ENCODE measurements around the gene TUBGCP2.

The TUBGCP2 gene, protein sequence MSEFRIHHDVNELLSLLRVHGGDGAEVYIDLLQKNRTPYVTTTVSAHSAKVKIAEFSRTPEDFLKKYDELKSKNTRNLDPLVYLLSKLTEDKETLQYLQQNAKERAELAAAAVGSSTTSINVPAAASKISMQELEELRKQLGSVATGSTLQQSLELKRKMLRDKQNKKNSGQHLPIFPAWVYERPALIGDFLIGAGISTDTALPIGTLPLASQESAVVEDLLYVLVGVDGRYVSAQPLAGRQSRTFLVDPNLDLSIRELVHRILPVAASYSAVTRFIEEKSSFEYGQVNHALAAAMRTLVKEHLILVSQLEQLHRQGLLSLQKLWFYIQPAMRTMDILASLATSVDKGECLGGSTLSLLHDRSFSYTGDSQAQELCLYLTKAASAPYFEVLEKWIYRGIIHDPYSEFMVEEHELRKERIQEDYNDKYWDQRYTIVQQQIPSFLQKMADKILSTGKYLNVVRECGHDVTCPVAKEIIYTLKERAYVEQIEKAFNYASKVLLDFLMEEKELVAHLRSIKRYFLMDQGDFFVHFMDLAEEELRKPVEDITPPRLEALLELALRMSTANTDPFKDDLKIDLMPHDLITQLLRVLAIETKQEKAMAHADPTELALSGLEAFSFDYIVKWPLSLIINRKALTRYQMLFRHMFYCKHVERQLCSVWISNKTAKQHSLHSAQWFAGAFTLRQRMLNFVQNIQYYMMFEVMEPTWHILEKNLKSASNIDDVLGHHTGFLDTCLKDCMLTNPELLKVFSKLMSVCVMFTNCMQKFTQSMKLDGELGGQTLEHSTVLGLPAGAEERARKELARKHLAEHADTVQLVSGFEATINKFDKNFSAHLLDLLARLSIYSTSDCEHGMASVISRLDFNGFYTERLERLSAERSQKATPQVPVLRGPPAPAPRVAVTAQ

DNA sequence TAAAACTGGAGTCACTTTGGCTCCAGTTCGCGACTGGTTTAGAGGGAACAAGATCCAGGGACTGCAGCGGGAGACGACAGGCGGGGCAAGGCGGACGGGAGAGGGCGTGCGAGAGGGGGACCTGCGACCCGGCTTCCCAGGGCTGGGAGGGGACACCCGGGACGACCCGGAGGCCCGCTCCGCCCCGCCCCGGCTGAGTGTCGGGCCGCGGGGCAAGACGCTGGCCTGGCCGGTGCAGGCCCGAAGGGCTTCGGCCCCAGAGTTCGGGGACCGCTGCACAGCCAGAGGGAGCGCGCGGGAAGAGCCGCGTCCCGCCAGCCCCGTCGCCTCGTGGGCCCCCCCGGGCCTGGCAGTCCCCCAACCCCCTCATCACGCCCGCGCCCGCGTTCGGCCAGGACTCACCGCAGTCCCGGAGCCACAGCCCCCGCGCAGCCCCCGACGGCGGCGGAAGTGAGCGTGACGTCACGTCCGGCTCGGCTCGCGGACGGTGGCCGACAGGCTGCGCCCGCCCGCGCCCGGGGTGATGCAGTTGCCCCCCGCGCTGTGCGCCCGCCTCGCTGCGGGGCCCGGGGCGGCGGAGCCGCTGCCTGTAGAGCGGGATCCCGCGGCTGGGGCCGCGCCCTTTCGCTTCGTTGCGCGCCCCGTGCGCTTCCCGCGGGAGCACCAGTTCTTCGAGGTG is at the start of gene TUBGCP2, which contains the start of gene ZNF511:
Gene TUBGCP2 (minus strand): TSS at position 452 of the 679 bp plus-strand sequence. CDS start 5,931 bp downstream, outside the sequence.
Gene ZNF511 (plus strand): TSS at position 494 of the 679 bp plus-strand sequence. CDS start 30 bp downstream, at position 524.
- in situ Hi-C loops (cut with MboI; ENCODE audit: low sequenced_read_pairs) = loop anchor here (10.0 kb wide), 1 partner anchor 164 kb away; no protein-coding TSS in a partner anchor

DNA sequence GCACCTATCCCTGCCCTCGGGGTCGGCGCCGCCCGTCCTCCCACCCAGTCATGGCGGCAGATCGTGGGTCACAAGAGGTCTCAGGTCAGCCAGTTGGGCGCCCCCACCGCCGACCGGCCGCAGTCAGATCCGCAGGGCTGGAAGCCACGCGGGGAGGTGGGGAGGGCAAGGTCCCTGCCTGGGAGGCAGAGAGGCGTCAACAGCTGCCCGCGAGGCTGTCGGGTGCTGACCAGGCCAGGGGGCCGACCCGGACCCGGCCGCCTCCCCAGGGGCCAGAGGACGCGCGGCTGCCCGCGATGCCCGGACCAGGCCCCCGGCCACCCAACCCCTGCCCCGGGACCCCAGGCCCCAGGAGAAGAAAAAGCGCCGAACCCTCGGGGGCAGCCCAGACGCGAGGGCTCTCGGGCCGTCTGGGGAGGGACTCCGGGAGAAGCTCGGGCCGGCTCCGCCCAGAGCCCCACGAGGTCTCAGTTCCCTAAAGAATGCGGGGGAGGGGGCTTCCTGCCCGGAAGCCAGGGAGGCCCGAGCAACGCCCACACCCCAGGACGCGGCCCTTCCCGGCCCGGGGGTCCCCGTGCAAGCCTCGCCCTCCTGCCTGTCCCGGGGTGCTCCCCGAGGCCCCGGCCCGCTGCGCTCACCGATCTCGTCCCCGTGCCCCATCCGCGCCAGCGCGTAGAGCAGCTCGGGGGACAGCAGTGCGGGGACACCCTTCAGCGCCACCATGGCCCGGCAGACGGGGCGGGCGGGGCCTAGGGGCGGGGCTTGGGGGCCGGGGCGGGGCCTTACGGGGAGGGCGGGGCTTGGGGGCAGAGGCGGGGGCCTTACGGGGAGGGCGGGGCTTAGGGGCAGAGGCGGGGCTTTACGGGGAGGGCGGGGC is 48.9 kb upstream of the TUBGCP2 start, which contains the start of gene FUOM:
Gene FUOM (minus strand): TSS at position 735 of the 877 bp plus-strand sequence. CDS start 12 bp downstream, at position 723.
- in situ Hi-C loops (cut with MboI; ENCODE audit: low sequenced_read_pairs) = no loop called here

DNA sequence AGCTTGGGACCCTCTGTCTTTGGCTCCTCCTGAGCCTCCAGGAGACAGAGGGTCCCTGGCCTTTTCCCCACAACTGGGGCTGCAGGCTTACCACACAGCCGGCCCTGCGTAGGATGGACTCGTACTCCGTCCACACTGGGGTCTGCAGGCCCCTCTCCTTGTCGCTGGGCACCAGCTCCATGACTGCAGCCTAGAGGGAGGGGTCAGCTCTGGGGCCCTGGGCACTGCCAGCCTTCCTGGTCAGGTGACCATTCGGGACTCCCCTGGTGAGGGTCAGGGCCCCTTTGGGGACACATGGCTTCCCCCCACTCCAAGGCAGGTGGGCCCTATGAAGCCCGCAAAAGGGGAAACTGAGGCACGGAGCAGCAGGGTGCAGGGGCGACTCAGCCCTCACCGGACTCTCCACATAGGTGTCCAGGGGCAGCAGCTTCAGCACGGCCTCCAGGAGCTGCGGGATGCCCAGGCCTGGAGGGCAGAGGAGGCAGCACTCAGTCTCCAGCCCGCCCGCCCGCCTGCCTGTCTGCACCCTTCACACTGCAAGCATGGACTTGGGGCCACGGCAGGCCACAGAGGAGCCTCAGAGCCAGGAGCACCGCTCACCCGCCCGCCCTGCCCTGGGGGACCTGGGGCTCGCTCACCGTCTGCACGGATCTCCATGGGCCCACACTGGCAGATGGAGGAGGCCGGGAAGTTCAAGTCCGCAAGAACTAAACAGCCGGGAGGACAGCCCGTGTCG is 48.0 kb upstream of the TUBGCP2 start:
- in situ Hi-C loops (cut with MboI; ENCODE audit: low sequenced_read_pairs) = no loop called here

GRCh38 chr10:133355991-133356390 is 47.3 kb upstream of the TUBGCP2 start:
- in situ Hi-C loops (cut with MboI; ENCODE audit: low sequenced_read_pairs) = no loop called here

GRCh38 chr10:133355266-133355665 is 46.6 kb upstream of the TUBGCP2 start:
- in situ Hi-C loops (cut with MboI; ENCODE audit: low sequenced_read_pairs) = no loop called here

DNA sequence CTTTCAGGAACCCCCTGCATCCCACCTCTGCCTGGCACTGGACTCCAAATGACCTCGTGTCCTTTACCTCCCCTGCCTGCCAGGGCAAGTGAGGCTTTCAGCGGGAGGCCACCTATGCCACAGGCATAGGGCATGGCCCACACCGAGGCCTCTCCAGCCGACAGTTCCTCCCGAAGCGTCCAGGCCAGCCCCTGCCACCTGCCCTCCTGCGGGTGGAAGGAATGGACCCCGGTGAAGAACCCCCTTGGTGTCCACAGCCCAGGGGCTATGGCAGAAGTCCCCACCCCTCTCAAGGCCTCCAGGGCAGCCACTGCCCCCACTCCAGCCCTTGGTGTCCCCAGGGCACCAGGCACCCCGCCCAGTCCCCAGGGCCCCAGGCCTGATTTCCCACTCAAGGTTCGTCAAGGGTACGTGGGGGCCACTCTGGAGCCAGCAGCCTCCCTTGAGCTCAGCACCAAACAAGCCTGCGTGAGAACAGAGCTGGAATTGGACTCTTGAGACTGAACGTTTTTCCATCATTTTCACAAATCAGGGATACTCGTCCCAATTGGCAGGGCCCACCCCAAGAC is 46.1 kb upstream of the TUBGCP2 start:
- in situ Hi-C loops (cut with MboI; ENCODE audit: low sequenced_read_pairs) = no loop called here

- in situ Hi-C loops (cut with MboI; ENCODE audit: low sequenced_read_pairs) = no loop called here
Observed at GRCh38 chr10:133353988-133354605, 45.4 kb upstream of the TUBGCP2 start.

GRCh38 chr10:133353202-133353959 is 44.7 kb upstream of the TUBGCP2 start:
- in situ Hi-C loops (cut with MboI; ENCODE audit: low sequenced_read_pairs) = no loop called here

DNA sequence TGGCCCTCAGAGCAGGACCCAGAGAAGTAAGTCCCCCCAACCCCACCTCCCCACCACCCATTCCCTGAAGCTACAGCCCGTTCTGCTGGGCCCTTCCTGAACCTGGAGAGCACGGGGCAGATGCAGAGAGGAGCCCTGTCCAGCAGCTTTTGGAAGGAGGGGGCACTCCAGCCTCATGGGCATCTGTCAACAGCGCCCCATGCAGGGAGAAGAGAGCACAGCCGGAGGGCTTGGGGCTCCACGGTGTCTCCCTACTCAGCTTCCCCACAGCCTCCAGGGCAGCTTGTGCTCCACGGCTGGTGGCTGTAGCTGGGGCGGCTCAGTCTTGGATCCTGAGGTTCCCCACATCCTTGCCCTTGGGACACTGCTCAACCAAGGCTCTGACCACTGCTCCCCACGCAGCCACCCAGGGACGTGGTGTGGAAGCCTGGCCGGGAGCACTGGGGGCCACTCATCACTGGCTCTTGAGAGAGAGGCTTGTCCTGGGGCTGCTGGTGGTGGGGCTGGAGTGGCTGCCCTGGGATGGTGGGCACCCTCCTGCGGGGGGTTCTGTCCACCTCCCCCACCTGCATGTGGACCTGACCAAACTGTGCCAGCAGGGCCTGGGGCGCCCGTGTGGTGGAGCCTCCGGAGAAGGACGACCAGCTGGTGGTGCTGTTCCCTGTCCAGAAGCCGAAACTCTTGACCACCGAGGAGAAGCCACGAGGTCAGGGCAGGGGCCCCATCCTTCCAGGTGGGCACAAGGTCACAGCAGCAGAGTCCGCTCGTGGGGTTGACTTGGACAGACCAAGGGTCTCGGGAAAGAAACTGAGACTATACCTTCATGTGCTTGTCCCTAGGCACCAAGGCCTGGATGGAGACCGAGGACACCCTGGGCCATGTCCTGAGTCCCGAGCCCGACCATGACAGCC is 43.0 kb upstream of the TUBGCP2 start:
- in situ Hi-C loops (cut with MboI; ENCODE audit: low sequenced_read_pairs) = no loop called here

GRCh38 chr10:133350950-133351329 is 42.3 kb upstream of the TUBGCP2 start:
- in situ Hi-C loops (cut with MboI; ENCODE audit: low sequenced_read_pairs) = no loop called here

GRCh38 chr10:133350283-133350949 is 41.7 kb upstream of the TUBGCP2 start:
- in situ Hi-C loops (cut with MboI; ENCODE audit: low sequenced_read_pairs) = no loop called here

DNA sequence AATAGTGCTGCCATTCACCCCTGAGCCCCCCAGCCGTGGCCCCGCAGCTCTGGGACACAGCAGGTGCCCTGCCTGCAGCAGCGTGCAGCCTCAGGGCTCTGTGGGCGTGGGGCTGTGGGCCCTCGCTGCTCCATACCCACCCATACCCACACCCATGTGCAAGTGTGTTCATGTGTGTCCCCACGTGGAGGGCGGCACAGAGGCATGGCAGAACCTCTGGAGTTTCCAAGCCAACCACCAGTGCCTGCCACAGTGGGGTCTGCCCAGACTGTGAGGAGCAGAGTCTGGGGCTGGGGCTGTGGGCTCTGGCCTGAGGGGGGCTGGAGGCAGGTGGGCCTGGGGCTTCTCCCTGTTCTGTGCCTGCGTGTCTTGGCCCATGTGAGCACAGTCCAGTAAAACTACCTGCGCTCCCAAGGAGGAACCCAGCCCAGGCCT is 40.9 kb upstream of the TUBGCP2 start:
- in situ Hi-C loops (cut with MboI; ENCODE audit: low sequenced_read_pairs) = no loop called here

DNA sequence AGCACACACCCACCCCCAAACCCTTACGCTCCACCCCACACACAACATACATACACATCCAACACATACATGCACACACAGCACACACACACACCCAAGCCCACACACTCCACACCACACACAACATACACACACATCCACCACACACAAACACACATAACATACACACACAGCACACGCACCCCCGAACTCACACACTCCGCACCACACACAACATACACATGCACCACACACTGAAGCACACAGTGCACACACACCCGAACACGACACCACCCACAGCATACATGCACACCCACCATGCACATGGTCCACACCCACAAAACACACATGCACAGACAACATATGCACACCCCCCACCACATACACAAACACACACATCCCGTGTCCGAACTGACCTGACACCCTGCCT is 40.5 kb upstream of the TUBGCP2 start:
- in situ Hi-C loops (cut with MboI; ENCODE audit: low sequenced_read_pairs) = no loop called here

DNA sequence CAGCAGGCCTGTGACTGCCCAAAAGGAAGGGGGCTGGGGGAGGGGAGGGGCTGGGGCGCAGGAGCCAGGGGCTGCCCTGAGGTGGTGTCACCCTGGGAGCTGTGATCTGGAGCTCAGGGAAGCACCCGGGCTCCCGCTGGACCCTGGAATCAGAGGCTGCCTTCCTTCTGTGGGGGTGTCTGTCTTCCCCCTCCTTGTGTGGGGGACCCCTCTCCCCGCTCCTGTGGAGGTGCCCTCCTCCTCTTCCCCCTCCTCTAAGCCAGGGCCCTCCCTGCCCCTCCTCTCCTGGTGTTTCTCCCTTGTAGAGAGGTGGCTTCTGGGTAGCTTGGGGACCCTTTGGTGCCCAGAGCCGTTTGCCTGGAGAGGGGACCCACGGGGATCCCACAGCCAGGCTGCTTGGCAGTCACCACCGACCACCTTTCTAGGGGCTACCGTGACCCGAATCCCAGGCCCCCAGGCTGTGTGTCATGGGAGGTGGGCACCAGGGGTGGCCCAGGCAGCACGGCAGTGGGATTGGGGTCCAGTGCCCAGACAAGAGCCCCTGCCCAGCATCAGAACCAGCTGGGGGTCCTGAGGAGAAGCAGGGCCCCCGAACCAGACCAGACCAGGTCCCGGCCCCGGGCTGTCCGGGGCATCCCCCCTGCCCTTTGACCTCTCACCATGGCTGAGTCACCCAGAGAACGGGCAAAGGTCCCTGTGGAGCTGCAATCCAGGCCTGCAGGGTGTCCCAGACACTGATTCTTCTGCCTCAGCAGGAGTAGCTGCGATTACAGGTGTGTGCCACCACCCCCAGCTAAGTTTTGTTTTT is 39.2 kb upstream of the TUBGCP2 start:
- in situ Hi-C loops (cut with MboI; ENCODE audit: low sequenced_read_pairs) = no loop called here

GRCh38 chr10:133346413-133346812 is 37.7 kb upstream of the TUBGCP2 start:
- in situ Hi-C loops (cut with MboI; ENCODE audit: low sequenced_read_pairs) = no loop called here

Measured in HL-60/S4 treated with retinoic acid at 250 ng/mL for 4 days and 3 days (cell line).